ENCODE results near the gene ELL2. TPM values are rescaled to one million over a fixed set of nuclear protein-coding genes. Genes with fewer than 3 reads are reported as not detected.

Gene ELL2
- total RNA-seq, 4 donors from 2014 or later: 5.8 to 46.8 (median 19.7) TPM

GRCh38 chr5:95969055-95969454, 7.4 kb upstream of the ELL2 start:
- WGBS, 2 donors (ENCODE audit: low coverage in 1 of 2): 83 to 92% methylated on average over 5 of the region's 5 CpGs

GRCh38 chr5:95967236-95967635, 5.6 kb upstream of the ELL2 start:
- TF ChIP-seq POLR2A (IDR thresholded peaks at IDR 0.05) (no peak), POLR2AphosphoS5 (IDR thresholded peaks at IDR 0.05) (no peak), EP300 (IDR thresholded peaks at IDR 0.05; ENCODE audit: low read depth) (no peak), CTCF (IDR thresholded peaks at IDR 0.05) (no peak)
- Histone ChIP-seq H3K27me3 (no peaks in the 10 kb centered on the region), H3K36me3 (no peaks in the 10 kb centered on the region), H3K27ac (no peak overlapping the region), H3K4me3 (no peak overlapping the region), H3K9me3 (no peaks in the 10 kb centered on the region), H3K4me1 (peaks cover 0 to 12% (median under 1%) of the 10 kb centered on the region in 4 donors)
- WGBS, 2 donors (ENCODE audit: low coverage in 1 of 2): 97 to 100% methylated on average over 1 of the region's 1 CpG
- in situ Hi-C loops (cut with MboI; ENCODE audit: low pct_ligation_motif_present in 1 of 4, low pct_unique_long_range_greater_than_20kb in 1 of 4, low sequenced_read_pairs in 3 of 4) (loop anchor here in 2 of 4 donors (25.0 kb wide), 2 partner anchors 105 to 370 kb away; no protein-coding TSS in a partner anchor), intact Hi-C loops (cut with DNase I; ENCODE audit: low total_unique reads) (no loop called here)
- DNase-seq: no peak

More at GRCh38 chr5:95969055-95969454, 7.4 kb upstream of the ELL2 start:
- no peaks in the 10 kb centered on the region for H3K36me3 ChIP-seq
- no peaks in the 10 kb centered on the region for H3K9me3 ChIP-seq
- no peak for TF ChIP-seq POLR2AphosphoS5 (IDR thresholded peaks at IDR 0.05)
- TF ChIP-seq EP300 (IDR thresholded peaks at IDR 0.05; ENCODE audit: low read depth): no peak
- no peak for TF ChIP-seq POLR2A (IDR thresholded peaks at IDR 0.05)
- H3K4me1 ChIP-seq: peaks cover 0 to 8% (median 0%) of the 10 kb centered on the region in 4 donors
- DNase-seq: no peak
- no peak overlapping the region for H3K27ac ChIP-seq
- in situ Hi-C loops (cut with MboI; ENCODE audit: low pct_ligation_motif_present in 1 of 4, low pct_unique_long_range_greater_than_20kb in 1 of 4, low sequenced_read_pairs in 3 of 4): loop anchor here in 2 of 4 donors (25.0 kb wide), 2 partner anchors 107 to 368 kb away; no protein-coding TSS in a partner anchor
- H3K4me3 ChIP-seq: no peak overlapping the region
- no peaks in the 10 kb centered on the region for H3K27me3 ChIP-seq
- intact Hi-C loops (cut with DNase I; ENCODE audit: low total_unique reads): no loop called here

- TF ChIP-seq POLR2AphosphoS5 (IDR thresholded peaks at IDR 0.05) (no peak), POLR2A (IDR thresholded peaks at IDR 0.05) (no peak), CTCF (IDR thresholded peaks at IDR 0.05) (no peak), EP300 (IDR thresholded peaks at IDR 0.05; ENCODE audit: low read depth) (no peak)
- H3K4me3 ChIP-seq: no peak overlapping the region
- peaks cover 0 to 13% (median 2%) of the 10 kb centered on the region in 4 donors for H3K4me1 ChIP-seq
- no peak for DNase-seq
- H3K36me3 ChIP-seq: no peaks in the 10 kb centered on the region
- no peak overlapping the region for H3K27ac ChIP-seq
- intact Hi-C loops (cut with DNase I; ENCODE audit: low total_unique reads): no loop called here
- in situ Hi-C loops (cut with MboI; ENCODE audit: low pct_ligation_motif_present in 1 of 4, low pct_unique_long_range_greater_than_20kb in 1 of 4, low sequenced_read_pairs in 3 of 4): loop anchor here in 2 of 4 donors (25.0 kb wide), 2 partner anchors 104 to 371 kb away; no protein-coding TSS in a partner anchor
- H3K9me3 ChIP-seq: no peaks in the 10 kb centered on the region
- WGBS, 2 donors (ENCODE audit: low coverage in 1 of 2): 58 to 77% methylated on average over 2 of the region's 2 CpGs
- H3K27me3 ChIP-seq: no peaks in the 10 kb centered on the region
Observed at GRCh38 chr5:95966005-95966404, 4.4 kb upstream of the ELL2 start.

GRCh38 chr5:95963650-95964410, 2.2 kb upstream of the ELL2 start:
- DNase-seq: no peak
- H3K27ac ChIP-seq: peak overlapping the region in 1 of 4 donors; percentile 98
- in situ Hi-C loops (cut with MboI; ENCODE audit: low pct_ligation_motif_present in 1 of 4, low pct_unique_long_range_greater_than_20kb in 1 of 4, low sequenced_read_pairs in 3 of 4) (loop anchor here in 2 of 4 donors (25.0 kb wide), 2 partner anchors 102 to 373 kb away; no protein-coding TSS in a partner anchor), intact Hi-C loops (cut with DNase I; ENCODE audit: low total_unique reads) (no loop called here)
- no peaks in the 10 kb centered on the region for H3K27me3 ChIP-seq
- no peaks in the 10 kb centered on the region for H3K9me3 ChIP-seq
- no peak overlapping the region for H3K4me3 ChIP-seq
- 75 to 80% methylated on average over 8 of the region's 8 CpGs for WGBS, 2 donors (ENCODE audit: low coverage in 1 of 2)
- no peaks in the 10 kb centered on the region for H3K36me3 ChIP-seq
- H3K4me1 ChIP-seq: peaks cover 3 to 24% (median 13%) of the 10 kb centered on the region in 4 donors
- TF ChIP-seq POLR2AphosphoS5 (IDR thresholded peaks at IDR 0.05) (no peak), CTCF (IDR thresholded peaks at IDR 0.05) (no peak), POLR2A (IDR thresholded peaks at IDR 0.05) (no peak), EP300 (IDR thresholded peaks at IDR 0.05; ENCODE audit: low read depth) (no peak)
